NK-92 (cell line): ENCODE measurements around the gene ANP32E.
"Not testable (repeated sequence)": the region's sequence is repeated elsewhere in the genome, so short reads cannot be mapped to it uniquely, and the experiment has no call there.

ENCODE experiments used
- DNase-seq: peaks from one replicate; lab custom pipeline; 2025; ENCODE audit not compliant: unreplicated experiment; lab: John Stamatoyannopoulos, UW

Gene ANP32E

GRCh38 chr1:150257624-150258585 is 22.0 kb upstream of the ANP32E start, which contains the start of gene CA14:
TSS of gene CA14 (plus strand) at chr1:150257774. CDS start at chr1:150258129, 355 bp downstream.
- DNase-seq: no peak

GRCh38 chr1:150256554-150257341 is 20.8 kb upstream of the ANP32E start:
- no peak for DNase-seq

DNA sequence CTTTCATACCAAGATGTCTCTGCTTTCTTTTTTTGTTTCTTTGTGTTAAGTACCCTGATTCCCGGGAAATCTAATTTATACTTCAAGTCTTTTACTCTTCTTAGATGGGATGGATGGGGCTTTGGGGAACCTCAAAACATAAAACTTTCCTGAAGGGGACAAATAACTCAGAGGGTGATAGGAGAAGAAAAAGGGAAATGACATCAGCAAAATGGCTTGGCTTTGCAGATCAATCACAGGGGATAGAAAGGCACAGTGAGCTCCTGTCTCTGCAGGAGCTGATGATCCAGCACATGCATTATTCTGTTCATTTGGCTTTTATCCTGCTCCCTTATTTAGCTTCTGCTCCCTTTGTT is 20.3 kb upstream of the ANP32E start:
- no peak for DNase-seq

DNA sequence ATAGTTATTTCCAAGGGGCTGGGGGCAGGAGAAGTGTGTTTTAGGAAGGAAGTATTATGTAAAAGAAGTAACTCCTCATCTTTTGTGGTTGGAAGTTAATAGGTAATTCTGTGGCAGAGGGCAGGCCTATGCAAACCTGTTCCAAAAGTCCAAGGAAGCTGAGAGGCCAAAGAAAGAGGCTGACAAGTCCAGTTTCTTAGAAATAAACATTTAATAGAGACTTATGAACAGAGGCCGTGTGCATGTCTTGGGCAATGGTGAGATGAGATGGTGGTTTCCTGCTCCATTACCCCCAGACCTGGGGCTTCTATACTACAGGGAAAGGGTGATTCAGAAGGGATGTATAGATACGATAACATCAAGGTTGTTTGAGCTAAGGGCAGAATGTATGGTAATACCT is 14.0 kb upstream of the ANP32E start:
- DNase-seq: no peak

DNA sequence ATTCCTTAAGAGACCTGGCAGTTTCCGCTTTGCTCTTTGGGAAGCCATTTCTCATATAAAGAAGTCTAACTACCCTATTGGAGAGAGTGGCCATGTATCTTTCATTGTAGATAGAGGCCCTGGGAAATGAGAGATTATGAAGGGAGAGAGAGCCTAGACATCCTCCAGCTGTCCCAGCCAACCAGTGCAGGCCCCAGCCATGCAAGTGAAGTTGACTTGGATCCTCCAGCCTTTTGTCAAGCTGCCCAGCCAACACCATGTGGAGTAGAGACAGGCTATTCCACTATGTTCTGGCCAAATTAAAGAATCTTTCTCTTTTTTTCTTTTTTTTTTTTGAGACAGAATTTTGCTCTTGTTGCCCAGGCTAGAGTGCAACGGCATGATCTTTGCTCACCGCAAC is 7.1 kb upstream of the ANP32E start:
- DNase-seq: no peak

GRCh38 chr1:150237746-150238145 is 1.8 kb upstream of the ANP32E start:
- no peak for DNase-seq

- DNase-seq: not testable (repeated sequence)
These were observed 1.3 kb upstream of the ANP32E start for GRCh38 chr1:150237176-150237575.

DNA sequence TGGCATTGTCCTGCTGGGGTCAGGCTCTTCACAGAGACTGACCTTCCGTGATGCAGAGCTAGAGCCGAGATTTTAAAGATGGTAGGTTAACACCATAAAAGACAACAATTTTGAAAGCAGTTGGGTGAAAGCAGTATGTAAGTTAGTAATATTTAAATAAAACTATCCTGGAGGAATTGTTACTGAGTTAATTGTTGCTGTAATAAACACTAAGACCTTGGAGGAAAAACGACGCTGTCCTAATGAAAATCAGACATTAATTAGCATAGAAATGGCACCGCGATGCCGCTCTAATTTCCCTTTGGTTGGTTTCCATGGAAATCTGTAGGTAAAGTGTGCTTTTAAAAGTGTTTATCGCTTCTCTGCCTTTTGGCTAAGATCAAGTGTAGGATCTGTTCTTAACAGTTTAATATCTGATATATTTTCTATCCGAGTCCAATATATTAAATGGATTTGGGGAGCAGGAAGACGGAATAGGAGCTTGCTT is 745 bp upstream of the ANP32E start:
- no peak for DNase-seq

DNA sequence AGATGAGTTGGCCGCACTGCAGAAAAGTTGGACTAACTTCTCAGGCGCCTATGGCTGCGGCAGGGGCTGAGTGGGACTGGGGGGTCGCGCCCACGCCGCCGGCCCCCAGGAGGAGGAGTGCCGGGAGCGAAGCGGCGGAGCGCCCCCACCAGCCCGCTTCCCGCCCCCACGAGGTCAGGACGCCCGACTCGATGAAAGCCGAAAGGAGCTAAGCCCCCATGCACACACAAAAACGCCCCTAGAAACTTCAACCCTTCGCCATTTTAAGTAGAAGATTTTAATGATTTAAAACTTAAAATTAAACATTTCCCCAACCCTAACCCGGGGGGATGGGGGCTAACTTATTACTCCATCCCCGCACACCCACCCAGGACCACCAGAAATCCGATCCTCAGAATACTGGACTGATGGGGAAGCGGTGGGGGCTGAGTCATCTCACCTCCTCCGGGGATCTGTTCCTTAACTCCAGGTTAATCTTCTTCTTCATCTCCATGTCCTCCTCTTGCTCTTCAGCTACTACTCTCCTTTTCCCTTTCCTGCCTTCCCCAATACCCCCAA is 539 bp downstream of the ANP32E start:
- DNase-seq: no peak

DNA sequence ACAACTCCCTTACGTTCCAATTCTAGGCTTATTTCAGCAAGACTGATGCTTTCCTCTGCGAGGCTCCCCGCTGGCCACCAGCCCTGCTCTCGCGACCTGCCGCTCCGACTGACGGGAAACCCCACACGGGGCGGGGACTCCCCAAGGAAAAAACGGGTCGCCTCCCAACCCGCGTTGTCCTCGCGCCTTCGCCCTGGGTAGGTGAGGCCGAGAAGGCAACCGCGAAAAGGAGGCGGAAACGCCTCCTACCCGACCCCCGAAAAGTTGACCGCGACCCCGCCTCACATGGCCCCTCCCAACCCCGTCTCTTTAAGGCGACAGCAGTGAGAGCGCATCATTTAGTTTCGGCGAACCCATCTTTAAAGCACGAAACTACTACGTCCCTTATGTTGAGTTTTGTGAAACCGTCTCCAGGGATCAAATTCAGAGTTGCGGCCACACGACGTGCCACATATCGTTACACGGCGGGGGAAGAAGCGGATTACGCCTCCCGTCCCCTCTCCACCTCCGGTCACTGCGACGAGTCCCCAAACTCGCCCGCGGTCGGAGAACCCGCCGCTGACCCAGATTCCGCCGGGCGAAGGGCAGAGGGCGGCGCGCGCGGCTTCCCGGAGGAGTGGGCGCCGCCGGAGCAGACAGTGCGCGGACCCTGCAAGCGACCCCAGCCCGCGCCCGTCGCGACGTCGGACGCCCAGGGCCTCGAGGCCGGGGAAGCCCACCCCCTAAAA is 1.2 kb downstream of the ANP32E start:
- DNase-seq: no peak

DNA sequence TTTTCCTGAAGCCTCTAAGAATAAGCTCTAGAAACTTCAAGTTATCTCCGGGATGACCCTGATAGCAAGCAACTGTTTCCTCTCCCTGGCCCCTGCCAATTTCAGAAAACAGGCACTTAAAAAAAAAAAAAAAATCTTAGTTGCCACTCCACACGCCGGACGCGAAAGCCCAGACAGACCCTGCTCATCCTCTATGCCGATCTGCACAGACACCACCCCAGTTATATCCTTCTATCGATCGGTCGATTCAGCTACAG is 1.7 kb downstream of the ANP32E start:
- no peak for DNase-seq

GRCh38 chr1:150233359-150234308 is 2.3 kb downstream of the ANP32E start:
- no peak for DNase-seq

DNA sequence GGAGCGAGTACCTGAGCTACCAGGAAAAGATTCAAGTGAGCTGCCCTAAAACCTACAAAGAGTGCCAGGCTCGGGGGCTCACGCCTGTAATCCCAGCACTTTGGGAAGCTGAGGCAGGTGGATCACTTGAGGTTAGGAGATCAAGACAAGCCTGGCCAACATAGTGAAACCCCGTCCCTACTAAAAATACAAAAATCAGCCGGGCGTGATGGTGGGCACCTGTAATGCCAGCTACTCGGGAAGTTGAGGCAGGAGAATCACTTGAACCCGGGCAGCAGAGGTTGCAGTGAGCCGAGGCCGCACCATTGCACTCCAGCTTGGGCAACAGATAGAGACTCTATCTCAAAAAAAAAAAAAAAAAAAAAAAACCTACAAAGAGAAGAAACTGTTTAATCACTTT is 3.0 kb downstream of the ANP32E start:
- not testable (repeated sequence) for DNase-seq

- DNase-seq: not testable (repeated sequence)
These were observed 7.7 kb downstream of the ANP32E start for GRCh38 chr1:150228246-150228645.

GRCh38 chr1:150227228-150227627 is 8.7 kb downstream of the ANP32E start:
- DNase-seq: no peak

DNA sequence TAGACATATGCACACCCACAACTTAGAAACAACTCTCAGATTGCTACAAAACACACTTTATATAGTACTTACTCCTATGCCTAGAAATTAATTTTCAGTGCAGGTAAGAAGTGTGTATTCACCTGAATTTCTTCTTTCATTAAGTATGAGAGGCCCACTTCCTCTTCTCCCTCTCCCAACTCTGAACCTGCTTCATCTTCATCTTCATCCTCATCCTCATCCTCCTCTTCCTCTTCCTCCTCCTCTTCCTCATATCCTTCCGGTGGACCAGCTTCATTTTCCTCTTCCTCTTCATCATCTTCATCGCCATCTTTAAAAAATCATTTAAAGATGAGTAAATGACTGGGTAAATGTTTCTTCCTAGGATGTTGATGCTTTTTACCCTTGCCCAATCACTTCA is 9.4 kb downstream of the ANP32E start:
- no peak for DNase-seq

DNA sequence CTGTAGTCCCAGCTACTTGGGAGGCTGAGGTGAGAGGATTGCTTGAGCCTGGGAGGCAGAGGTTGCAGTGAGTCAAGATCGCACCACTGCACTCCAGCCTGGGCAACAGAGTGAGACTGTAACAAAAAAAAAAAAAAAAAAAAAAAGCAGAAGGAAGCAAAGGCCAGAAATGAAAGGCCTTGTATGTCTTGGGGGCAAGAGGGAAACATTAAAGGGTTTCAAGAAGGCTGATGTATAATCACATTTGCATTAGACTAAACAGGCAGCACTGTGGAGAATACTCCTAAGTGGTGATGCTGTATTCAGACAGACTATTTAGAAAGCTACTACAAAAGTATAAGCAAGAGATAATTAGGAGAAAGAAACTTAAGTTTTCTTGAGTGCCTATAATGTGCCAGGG is 10.4 kb downstream of the ANP32E start:
- DNase-seq: no peak

- DNase-seq: no peak
These were observed 10.9 kb downstream of the ANP32E start for GRCh38 chr1:150224983-150225382.

- no peak for DNase-seq
These were observed 14.4 kb downstream of the ANP32E start for GRCh38 chr1:150221552-150221951.

GRCh38 chr1:150215855-150216254 is 20.1 kb downstream of the ANP32E start:
- DNase-seq: not testable (repeated sequence)
